Tibial nerve (tissue), 4 donors: Measurements from ENCODE around the gene ALAD. TPM values are rescaled to one million over a fixed set of nuclear protein-coding genes. Genes with fewer than 3 reads are reported as not detected.
"Not testable (repeated sequence)": the region's sequence is repeated elsewhere in the genome, so short reads cannot be mapped to it uniquely, and the experiment has no call there.

ENCODE experiments used
- DNase-seq, 2 donors: peaks; one replicate each; pipeline ENCODE4 v3.0.0-alpha.2; 2019; ENCODE audit warnings: low spot score in 2 of 2
- H3K27ac ChIP-seq, 4 donors: fragments of 200-600 bp; sonication (generic) in 3 of 4; one replicate each; pipeline ENCODE4 v1.5.1; 2017 to 2019; ENCODE audit warnings: mild to moderate bottlenecking in 1 of 4
- H3K27me3 ChIP-seq, 2 donors: fragments of 200-600 bp; sonication (generic) in 1 of 2; one replicate each; pipeline versions ENCODE4 v1.5.1 to v1.6.0; 2017 to 2019
- H3K36me3 ChIP-seq, 3 donors: fragments of 200-600 bp; sonication (generic); one replicate each; pipeline ENCODE4 v1.5.1; 2018 to 2019
- H3K4me1 ChIP-seq, 4 donors: fragments of 200-600 bp; sonication (generic) in 3 of 4; one replicate each; pipeline ENCODE4 v1.5.1; 2017 to 2019
- H3K4me3 ChIP-seq, 4 donors: fragments of 200-600 bp; sonication (generic) in 3 of 4; one replicate each; pipeline ENCODE4 v1.5.1; 2017 to 2019; ENCODE audit warnings: mild to moderate bottlenecking in 1 of 4, moderate library complexity in 1 of 4
- H3K9me3 ChIP-seq, 4 donors: fragments of 200-600 bp; sonication (generic) in 3 of 4; one replicate each; pipeline ENCODE4 v1.5.1; 2017 to 2019
- CTCF ChIP-seq, 5 experiments: fragments of 200-600 bp in 3 of 5; fragments of 450-650 bp in 2 of 5; sonication (generic) in 3 of 5; IDR thresholded peaks; one replicate each; pipeline ENCODE4 v1.5.1; 2016 to 2019; ENCODE audit warnings: antibody characterized with exemption in 5 of 5, mild to moderate bottlenecking in 3 of 5, moderate library complexity in 2 of 5
- EP300 ChIP-seq, 2 donors: sonication (generic); formaldehyde crosslinking; IDR thresholded peaks; one replicate each; pipeline ENCODE4 v1.6.1; 2017; ENCODE audit warnings: antibody characterized with exemption in 2 of 2, mild to moderate bottlenecking in 1 of 2
- POLR2A ChIP-seq, 2 donors: fragments of 450-650 bp; IDR thresholded peaks; one replicate each; pipeline ENCODE4 v1.6.1; 2017; ENCODE audit warnings: antibody characterized with exemption in 2 of 2, mild to moderate bottlenecking in 2 of 2, moderate library complexity in 2 of 2
- WGBS, 2 donors: methylation state at CpG; one replicate each; pipeline ENCODE4 v1.1.5; 2018; 5-methylcytosine and 5-hydroxymethylcytosine counted together
- total RNA-seq, 4 donors: library from RNA; depleted of rRNA; stranded (reverse); fragments of >200 nt; gene quantifications; one replicate each; pipeline ENCODE4 v1.1.0, GENCODE V29; 2016

Gene ALAD
- 10 to 100 TPM; 36.3 to 80.4 (median 46.8) TPM for total RNA-seq

GRCh38 chr9:113401027-113401792 lies at the start of gene ALAD:
Gene ALAD, minus strand, starts transcription at chr9:113401284. Its CDS starts 7,725 bp downstream, at chr9:113393559.
- TF ChIP-seq POLR2A (IDR thresholded peaks at IDR 0.05), result peak; percentile 57 to 63
- TF ChIP-seq CTCF (IDR thresholded peaks at IDR 0.05), result peak; percentile 93 to 99 (median 96)
- peak; percentile 84 to 88 for TF ChIP-seq EP300 (IDR thresholded peaks at IDR 0.05)
- peak within 1 kb of the TSS; percentile 65 to 85 (median 80) for H3K27ac ChIP-seq

GRCh38 chr9:113449376-113449775 lies 48.3 kb upstream of the ALAD start:
- no peaks in the 10 kb centered on the region for H3K9me3 ChIP-seq
- H3K4me1 ChIP-seq, result peaks cover 0 to 7% (median 3%) of the 10 kb centered on the region in 4 donors
- no peaks in the 10 kb centered on the region for H3K36me3 ChIP-seq
- no peak overlapping the region for H3K4me3 ChIP-seq
- H3K27ac ChIP-seq, result no peak overlapping the region
- 54 to 57% methylated on average over 2 of the region's 2 CpGs for WGBS, 2 donors
- no peaks in the 10 kb centered on the region for H3K27me3 ChIP-seq
- no peak for DNase-seq
- TF ChIP-seq CTCF (IDR thresholded peaks at IDR 0.05) (no peak), POLR2A (IDR thresholded peaks at IDR 0.05) (no peak), EP300 (IDR thresholded peaks at IDR 0.05) (no peak)

More at GRCh38 chr9:113401027-113401792, at the start of gene ALAD:
- Histone ChIP-seq H3K4me3 (peak within 1 kb of the TSS; percentile 58 to 92 (median 78)), H3K27me3 (no peaks in the 10 kb centered on the region), H3K36me3 (peaks cover 0 to 6% (median 0%) of the 10 kb centered on the region in 3 donors), H3K4me1 (peaks cover 0 to 44% (median 8%) of the 10 kb centered on the region in 4 donors), H3K9me3 (no peaks in the 10 kb centered on the region)
- 3 to 5% methylated on average over 41 to 45 of the region's 50 CpGs for WGBS, 2 donors
- peak; percentile 94 to 98 for DNase-seq

- no peak overlapping the region for H3K27ac ChIP-seq
- TF ChIP-seq CTCF (IDR thresholded peaks at IDR 0.05) (peak; percentile 36 to 74 (median 55)), POLR2A (IDR thresholded peaks at IDR 0.05) (no peak), EP300 (IDR thresholded peaks at IDR 0.05) (no peak)
- 61% methylated on average over 3 of the region's 3 CpGs for WGBS, 2 donors
- no peak for DNase-seq
- H3K9me3 ChIP-seq, result no peaks in the 10 kb centered on the region
- no peaks in the 10 kb centered on the region for H3K27me3 ChIP-seq
- no peak overlapping the region for H3K4me3 ChIP-seq
- H3K4me1 ChIP-seq, result peaks cover 0 to 6% (median 0%) of the 10 kb centered on the region in 4 donors
- no peaks in the 10 kb centered on the region for H3K36me3 ChIP-seq
These were observed 45.2 kb upstream of the ALAD start for GRCh38 chr9:113446323-113446740.

GRCh38 chr9:113444736-113445135 lies 43.7 kb upstream of the ALAD start:
- WGBS, 2 donors, result 75 to 88% methylated on average over 2 of the region's 2 CpGs
- Histone ChIP-seq H3K27ac (no peak overlapping the region), H3K9me3 (no peaks in the 10 kb centered on the region), H3K36me3 (no peaks in the 10 kb centered on the region), H3K4me1 (peaks cover 0 to 6% (median 0%) of the 10 kb centered on the region in 4 donors), H3K27me3 (no peaks in the 10 kb centered on the region), H3K4me3 (no peak overlapping the region)
- DNase-seq, result no peak
- TF ChIP-seq EP300 (IDR thresholded peaks at IDR 0.05) (no peak), POLR2A (IDR thresholded peaks at IDR 0.05) (no peak), CTCF (IDR thresholded peaks at IDR 0.05) (no peak)

GRCh38 chr9:113437716-113438115 lies 36.6 kb upstream of the ALAD start:
- 83 to 95% methylated on average over 1 of the region's 1 CpG for WGBS, 2 donors
- H3K4me1 ChIP-seq, H3K4me3 ChIP-seq, DNase-seq, H3K9me3 ChIP-seq, H3K27ac ChIP-seq, H3K27me3 ChIP-seq, H3K36me3 ChIP-seq: not testable (repeated sequence)
